Activated naive CD4-positive, alpha-beta T cell treated with Interleukin-2 at 50 U/mL for 16 hours (primary cell): ENCODE measurements around the gene KRT12.

ENCODE experiments used
- DNase-seq: peaks from one replicate; pipeline ENCODE4 v3.0.0-alpha.2; 2020

Gene KRT12

GRCh38 chr17:40866838-40867237 lies at the start of gene KRT12:
Gene KRT12 (minus strand): TSS chr17:40867223. CDS start chr17:40867186, 37 bp downstream.
- no peak for DNase-seq

GRCh38 chr17:40916366-40916765 lies 49.3 kb upstream of the KRT12 start:
- DNase-seq: no peak

- no peak for DNase-seq
Measured at GRCh38 chr17:40915721-40916256, 48.8 kb upstream of the KRT12 start.

- no peak for DNase-seq
Measured at GRCh38 chr17:40915199-40915661, 48.2 kb upstream of the KRT12 start.

GRCh38 chr17:40914075-40914855 lies 47.2 kb upstream of the KRT12 start:
- DNase-seq: no peak

DNA sequence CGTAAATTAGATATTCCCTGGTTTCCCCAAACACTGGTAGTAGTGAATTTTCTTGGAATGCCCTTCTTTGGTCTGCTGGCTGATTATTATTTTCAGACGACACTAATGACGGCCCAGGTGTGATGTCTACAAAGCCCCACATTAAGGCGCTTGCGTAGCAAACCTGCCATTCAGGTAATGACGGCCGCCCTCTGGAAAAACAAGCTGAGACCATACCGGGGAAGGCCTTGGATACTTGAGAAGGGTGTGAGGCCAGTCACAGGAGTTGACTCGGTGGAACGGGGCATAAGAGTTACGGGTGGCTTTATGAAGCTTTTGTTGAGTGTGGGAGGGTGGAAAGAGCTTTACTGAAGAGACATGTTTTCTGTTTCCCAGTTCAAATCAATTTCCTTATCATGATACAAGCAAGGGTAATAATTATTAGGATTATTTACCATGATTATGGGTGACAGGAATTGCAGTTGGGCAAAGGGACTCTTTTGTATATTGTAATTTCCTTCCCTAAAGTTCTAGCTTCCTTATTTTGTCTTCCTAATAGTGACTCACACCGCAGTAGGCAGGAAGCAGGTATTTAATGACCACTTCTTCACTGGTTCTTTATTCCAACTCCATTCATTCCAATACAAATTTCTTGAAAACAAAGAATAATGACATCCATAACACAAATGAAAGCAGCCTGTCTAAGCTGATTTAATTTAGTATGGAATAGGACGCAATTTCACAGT lies 45.6 kb upstream of the KRT12 start:
- DNase-seq: no peak

DNA sequence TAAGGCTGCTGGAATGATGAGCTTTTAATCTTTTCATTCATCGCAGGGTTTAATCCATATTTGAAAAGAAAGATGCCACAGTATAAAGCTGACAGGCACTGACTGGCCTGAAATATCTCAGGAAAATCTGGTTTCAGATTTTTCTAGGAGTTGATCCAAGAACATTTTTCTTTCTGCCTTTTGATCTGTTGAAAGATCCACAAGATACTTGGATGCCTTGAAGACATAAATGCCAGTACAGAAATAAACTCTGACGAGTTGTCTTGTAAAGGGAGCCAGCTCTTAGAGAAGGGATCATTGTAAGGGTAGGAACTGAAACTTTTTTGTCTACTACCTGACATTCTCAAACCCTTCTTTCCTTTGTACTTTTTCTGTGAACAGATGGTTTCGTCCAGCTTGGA lies 43.4 kb upstream of the KRT12 start:
- no peak for DNase-seq

DNA sequence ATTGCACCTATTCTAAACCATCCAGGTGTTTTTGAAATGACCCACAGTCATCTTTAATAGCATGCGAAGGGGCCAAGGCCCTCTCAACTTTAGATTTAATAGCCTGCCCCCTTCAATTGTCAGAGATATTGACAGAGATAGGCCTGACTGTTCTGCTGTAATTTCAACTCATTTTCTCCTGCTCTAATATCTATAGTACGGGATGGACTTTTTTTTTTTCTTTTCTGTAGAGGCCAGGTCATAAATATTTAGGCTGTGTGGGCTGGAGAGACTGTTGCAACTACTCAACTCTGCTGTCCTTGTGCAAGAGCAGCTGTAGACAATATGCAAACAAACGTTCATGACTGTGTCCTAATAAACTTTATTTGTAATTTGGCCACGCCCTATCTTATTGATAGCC lies 42.7 kb upstream of the KRT12 start:
- no peak for DNase-seq

DNA sequence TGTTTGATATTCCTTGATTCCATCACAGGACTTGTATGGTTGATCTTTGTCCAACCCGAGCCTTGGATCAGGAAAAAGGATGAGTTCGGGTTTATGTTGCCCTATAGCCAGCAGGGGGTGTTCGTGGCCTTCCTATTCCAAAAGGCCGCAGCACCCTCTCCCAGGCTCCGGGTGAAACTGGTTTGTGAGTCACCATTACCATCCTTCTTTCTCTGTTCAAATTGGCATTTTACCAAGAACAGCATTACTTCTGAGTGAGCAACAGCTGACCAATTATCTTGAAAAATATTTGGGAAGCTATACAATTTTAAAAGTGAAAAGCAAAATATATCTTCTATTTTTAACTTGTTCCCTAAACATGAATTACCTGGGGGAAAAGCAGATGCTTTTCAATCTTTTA lies 42.3 kb upstream of the KRT12 start:
- DNase-seq: peak; percentile 60

GRCh38 chr17:40906613-40907012 lies 39.6 kb upstream of the KRT12 start:
- DNase-seq: no peak

DNA sequence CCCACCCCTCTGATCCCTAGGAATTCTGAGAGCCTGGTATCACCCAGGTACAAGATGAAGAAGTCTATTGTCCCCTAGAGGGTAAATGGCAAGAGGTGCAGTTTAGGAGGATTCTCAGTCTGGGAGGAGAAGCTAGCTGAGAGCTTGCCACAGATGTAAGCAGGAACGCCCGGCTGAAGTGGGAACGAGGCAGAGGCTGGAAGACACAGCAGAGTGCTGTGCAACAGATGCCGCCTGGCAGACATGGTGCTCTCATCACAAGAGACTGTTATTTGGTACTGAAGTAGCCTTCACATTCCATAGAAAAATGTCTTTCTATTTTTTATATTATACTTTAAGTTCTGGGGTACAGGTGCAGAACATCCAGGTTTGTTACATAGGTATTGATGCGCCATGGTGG lies 38.3 kb upstream of the KRT12 start:
- DNase-seq: no peak

- no peak for DNase-seq
Measured at GRCh38 chr17:40903129-40903847, 36.3 kb upstream of the KRT12 start.

- DNase-seq: no peak
Measured at GRCh38 chr17:40902498-40902897, 35.5 kb upstream of the KRT12 start.

DNA sequence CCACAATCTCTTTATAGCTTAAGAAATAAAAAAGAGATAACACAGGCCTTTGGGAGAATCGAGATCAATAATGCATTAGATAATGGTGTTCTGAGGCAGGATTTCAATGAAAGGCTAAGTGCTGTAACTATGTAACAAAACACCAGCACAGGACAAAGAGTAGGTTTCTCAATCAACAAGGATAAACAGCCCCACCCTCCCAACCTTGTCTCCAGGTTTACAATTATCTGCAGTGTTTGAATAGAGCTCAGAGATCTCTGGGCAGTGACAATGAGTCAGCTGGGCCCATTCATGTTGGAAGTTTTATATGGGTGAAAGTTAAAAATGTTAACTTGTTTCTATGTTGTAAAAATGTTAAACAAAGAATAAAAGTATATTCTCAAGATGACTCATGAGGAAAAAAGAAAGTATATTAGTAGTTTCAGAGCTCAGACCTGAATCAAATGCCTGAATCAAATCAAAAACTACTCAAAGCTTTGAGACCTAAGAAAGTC lies 35.0 kb upstream of the KRT12 start:
- no peak for DNase-seq

GRCh38 chr17:40900809-40901356 lies 33.9 kb upstream of the KRT12 start:
- no peak for DNase-seq

DNA sequence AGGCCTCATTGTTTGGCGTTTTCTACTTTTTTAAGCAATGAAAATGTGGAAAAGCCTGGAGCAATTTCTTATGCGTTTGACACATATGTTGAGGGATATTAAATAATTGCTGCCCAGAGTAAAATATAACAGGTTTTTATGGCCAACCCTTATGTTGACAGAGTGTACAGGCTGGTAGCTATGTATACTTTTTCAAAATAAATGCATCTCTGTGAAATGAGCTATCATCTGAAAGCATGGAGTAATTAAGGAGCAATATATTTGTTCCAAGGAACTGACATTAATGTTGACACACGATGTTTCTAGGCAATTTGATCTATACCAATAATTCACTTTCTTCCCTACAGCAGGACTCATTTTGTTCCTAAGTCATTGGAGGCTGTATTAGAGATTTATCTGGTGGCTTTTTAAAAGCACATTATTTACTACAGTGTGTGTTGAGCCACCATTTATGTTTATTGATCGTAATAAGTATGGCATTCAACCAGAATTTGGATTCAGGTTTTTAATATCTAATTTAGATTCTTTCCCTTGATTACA lies 30.0 kb upstream of the KRT12 start:
- no peak for DNase-seq

GRCh38 chr17:40895106-40895730 lies 28.2 kb upstream of the KRT12 start:
- DNase-seq: no peak

GRCh38 chr17:40888196-40888720 lies 21.2 kb upstream of the KRT12 start:
- DNase-seq: no peak

DNA sequence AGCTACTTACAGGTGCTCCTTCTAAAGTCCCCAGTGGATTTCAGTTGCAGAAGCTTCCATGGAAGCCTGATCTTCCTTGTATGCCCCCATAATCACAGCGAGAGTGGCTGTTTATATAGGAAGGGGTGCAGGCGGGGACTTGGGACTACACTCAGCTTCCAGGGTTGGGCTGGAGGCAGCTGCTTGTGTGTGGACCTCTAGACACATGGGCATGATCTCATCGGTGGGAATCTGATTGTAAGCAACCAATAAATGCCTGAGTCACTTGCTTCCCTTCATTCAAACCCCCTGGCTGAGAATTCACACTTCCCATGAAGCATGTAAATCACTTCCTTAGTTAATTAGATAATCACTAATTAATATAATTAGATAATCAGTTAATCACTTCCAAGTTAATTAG lies 19.1 kb upstream of the KRT12 start:
- DNase-seq: no peak

GRCh38 chr17:40884708-40885512 lies 17.9 kb upstream of the KRT12 start, which contains the start of gene KRT20:
Gene KRT20 (minus strand): TSS chr17:40885242. CDS start chr17:40885185, 57 bp downstream.
- no peak for DNase-seq
